Naive thymus-derived CD8-positive, alpha-beta T cell (primary cell): ENCODE results near the gene TMPRSS11B. TPM values are rescaled to one million over a fixed set of nuclear protein-coding genes. Genes with fewer than 3 reads are reported as not detected.

Source experiments
- ATAC-seq, 2 donors: fragments of 150-1000 bp; cut with Tn5 transposase in 1 of 2; sonication (Bioruptor Pico), chemical (Tn5 transposase) in 1 of 2; 1 replicate in 1 of 2; 2 replicates in 1 of 2; pipeline ENCODE4 v1.10.0; 2021; ENCODE audit warnings: mild to moderate bottlenecking in 2 of 2, moderate library complexity in 2 of 2
- POLR2A ChIA-PET: fragments of 350-600 bp; sonication (Branson Sonifier 250); formaldehyde crosslinking; loops from one replicate; lab custom pipeline; 2021; ENCODE audit warnings: antibody characterized with exemption; lab: Charles Lee
- DNase-seq, 10 donors: peaks; one replicate each; pipeline versions ENCODE4 v3.0.0 to v3.0.0-alpha.2; 2020 to 2022
- H3K27ac Mint-ChIP-seq, 10 donors: one replicate each; pipeline ENCODE4 v1.8.0; 2020 to 2022; ENCODE audit warnings: mild to moderate bottlenecking in 10 of 10, mixed read lengths in 10 of 10, moderate library complexity in 4 of 10, inconsistent platforms in 1 of 10
- H3K27me3 Mint-ChIP-seq, 5 donors: one replicate each; pipeline ENCODE4 v1.8.0; 2021 to 2022; ENCODE audit warnings: mixed read lengths in 5 of 5
- H3K36me3 Mint-ChIP-seq, 3 donors: one replicate each; pipeline ENCODE4 v1.8.0; 2020 to 2022; ENCODE audit warnings: mixed read lengths in 3 of 3, mild to moderate bottlenecking in 2 of 3, inconsistent platforms in 1 of 3
- H3K4me1 Mint-ChIP-seq, 4 donors: one replicate each; pipeline ENCODE4 v1.8.0; 2021 to 2022; ENCODE audit warnings: mixed read lengths in 4 of 4
- H3K4me3 Mint-ChIP-seq, 10 donors: one replicate each; pipeline ENCODE4 v1.8.0; 2020 to 2022; ENCODE audit warnings: mild to moderate bottlenecking in 10 of 10, mixed read lengths in 10 of 10, moderate library complexity in 6 of 10, inconsistent platforms in 1 of 10
- H3K9me3 Mint-ChIP-seq, 9 donors: one replicate each; pipeline ENCODE4 v1.8.0; 2020 to 2022; ENCODE audit warnings: mixed read lengths in 9 of 9, mild to moderate bottlenecking in 3 of 9, inconsistent platforms in 1 of 9, moderate library complexity in 1 of 9
- polyA plus RNA-seq, 3 donors: library from polyadenylated mRNA; unstranded; fragments of 300-500 nt; fragmentation: Illumina TruSeq; gene quantifications; one replicate each; pipeline ENCODE4 v1.2.3, GENCODE V29; 2021
- total RNA-seq, 8 experiments: library from RNA in 2 of 8; stranded (reverse) in 2 of 8; gene quantifications; one replicate each; pipeline ENCODE4 v1.2.3 and lab custom pipeline; 2021 to 2026

Gene TMPRSS11B
- total and polyA plus RNA-seq, 5 experiments from 2014 or later = not detected

- Mint-ChIP-seq H3K4me1 (no peaks in the 10 kb centered on the region), H3K27me3 (peaks cover 3 to 25% (median 7%) of the 10 kb centered on the region in 5 donors), H3K9me3 (peaks cover 0 to 16% (median 8%) of the 10 kb centered on the region in 9 donors), H3K4me3 (no peak overlapping the region), H3K36me3 (no peaks in the 10 kb centered on the region), H3K27ac (no peak overlapping the region)
- POLR2A ChIA-PET = no interaction called here
- ATAC-seq (no peak), DNase-seq (no peak)
Observed at GRCh38 chr4:68193194-68193593, 52.3 kb downstream of the TMPRSS11B start.

- Mint-ChIP-seq H3K36me3 (no peaks in the 10 kb centered on the region), H3K4me1 (no peaks in the 10 kb centered on the region), H3K27me3 (peaks cover 2 to 29% (median 9%) of the 10 kb centered on the region in 5 donors), H3K27ac (no peak overlapping the region), H3K9me3 (no peaks in the 10 kb centered on the region), H3K4me3 (no peak overlapping the region)
- POLR2A ChIA-PET = no interaction called here
- ATAC-seq (no peak), DNase-seq (no peak)
Observed at GRCh38 chr4:68187145-68187544, 58.3 kb downstream of the TMPRSS11B start.

GRCh38 chr4:68184923-68185322 is 60.6 kb downstream of the TMPRSS11B start:
- ATAC-seq (no peak), DNase-seq (no peak)
- no peaks in the 10 kb centered on the region for H3K4me1 Mint-ChIP-seq
- H3K4me3 Mint-ChIP-seq = no peak overlapping the region
- H3K36me3 Mint-ChIP-seq = no peaks in the 10 kb centered on the region
- peaks cover 2 to 22% (median 8%) of the 10 kb centered on the region in 5 donors for H3K27me3 Mint-ChIP-seq
- POLR2A ChIA-PET = no interaction called here
- H3K27ac Mint-ChIP-seq = no peak overlapping the region
- H3K9me3 Mint-ChIP-seq = peaks cover 0 to 2% (median 0%) of the 10 kb centered on the region in 9 donors

- no peak for ATAC-seq
Observed at GRCh38 chr4:68183417-68183816, 62.1 kb downstream of the TMPRSS11B start.

GRCh38 chr4:68182382-68182820 is 63.1 kb downstream of the TMPRSS11B start:
- no peaks in the 10 kb centered on the region for H3K4me1 Mint-ChIP-seq
- DNase-seq = no peak
- no peak for ATAC-seq
- peaks cover 2 to 16% (median 8%) of the 10 kb centered on the region in 5 donors for H3K27me3 Mint-ChIP-seq
- H3K9me3 Mint-ChIP-seq = peaks cover 0 to 2% (median 0%) of the 10 kb centered on the region in 9 donors
- H3K27ac Mint-ChIP-seq = no peak overlapping the region
- H3K36me3 Mint-ChIP-seq = no peaks in the 10 kb centered on the region
- POLR2A ChIA-PET = no interaction called here
- H3K4me3 Mint-ChIP-seq = no peak overlapping the region

More at GRCh38 chr4:68183417-68183816, 62.1 kb downstream of the TMPRSS11B start:
- Mint-ChIP-seq H3K9me3 (peaks cover 0 to 2% (median 0%) of the 10 kb centered on the region in 9 donors), H3K4me3 (no peak overlapping the region), H3K36me3 (no peaks in the 10 kb centered on the region), H3K27me3 (peaks cover 2 to 13% (median 8%) of the 10 kb centered on the region in 5 donors), H3K27ac (no peak overlapping the region), H3K4me1 (no peaks in the 10 kb centered on the region)
- POLR2A ChIA-PET = no interaction called here
- DNase-seq = no peak

- POLR2A ChIA-PET = no interaction called here
- Mint-ChIP-seq H3K36me3 (no peaks in the 10 kb centered on the region), H3K4me1 (no peaks in the 10 kb centered on the region), H3K9me3 (peaks cover 0 to 2% (median 0%) of the 10 kb centered on the region in 9 donors), H3K4me3 (no peak overlapping the region), H3K27ac (no peak overlapping the region), H3K27me3 (peaks cover 4 to 17% (median 4%) of the 10 kb centered on the region in 5 donors)
- ATAC-seq = no peak
- no peak for DNase-seq
Observed at GRCh38 chr4:68180849-68181526, 64.5 kb downstream of the TMPRSS11B start.

- no peak for ATAC-seq
- H3K27me3 Mint-ChIP-seq = peaks cover 2 to 19% (median 3%) of the 10 kb centered on the region in 5 donors
- H3K4me1 Mint-ChIP-seq = peaks cover 0 to 7% (median under 1%) of the 10 kb centered on the region in 4 donors
- no peaks in the 10 kb centered on the region for H3K36me3 Mint-ChIP-seq
- H3K4me3 Mint-ChIP-seq = no peak overlapping the region
- no peak for DNase-seq
- POLR2A ChIA-PET = no interaction called here
- no peaks in the 10 kb centered on the region for H3K9me3 Mint-ChIP-seq
- H3K27ac Mint-ChIP-seq = no peak overlapping the region
Observed at GRCh38 chr4:68176904-68177303, 68.6 kb downstream of the TMPRSS11B start.

Other genes with a start within 250 kb of the TMPRSS11B start
- not detected for gene TMPRSS11F, start 115.8 kb downstream of the TMPRSS11B start, total RNA-seq
- gene TMPRSS11F, start 115.8 kb downstream of the TMPRSS11B start, polyA plus RNA-seq = not detected
- 100 to 1,000 TPM; 251 to 261 TPM for gene YTHDC1, start 104.4 kb upstream of the TMPRSS11B start, total RNA-seq
- 10 to 100 TPM; 22.4 to 39.3 (median 29.9) TPM for gene YTHDC1, start 104.4 kb upstream of the TMPRSS11B start, polyA plus RNA-seq
- not detected for gene TMPRSS11E, start 201.8 kb upstream of the TMPRSS11B start, total RNA-seq
- under 1 TPM in 1 of 3 donors, not detected in 2; 0.40 TPM for gene TMPRSS11E, start 201.8 kb upstream of the TMPRSS11B start, polyA plus RNA-seq